Activated gamma-delta T cell treated with Interleukin-2 at 50 U/mL for 16 hours (primary cell): ENCODE data around the gene MXRA8.
"Not testable (repeated sequence)": the region's sequence is repeated elsewhere in the genome, so short reads cannot be mapped to it uniquely, and the experiment has no call there.

Source experiments
- DNase-seq: peaks from one replicate; pipeline ENCODE4 v3.0.0-alpha.2; 2020

The MXRA8 gene

GRCh38 chr1:1318777-1319645, 39.3 kb downstream of the MXRA8 start:
- DNase-seq: no peak

GRCh38 chr1:1318131-1318652, 40.2 kb downstream of the MXRA8 start:
- no peak for DNase-seq

- no peak for DNase-seq
Measured at GRCh38 chr1:1317420-1317819, 40.9 kb downstream of the MXRA8 start.

- not testable (repeated sequence) for DNase-seq
Measured at GRCh38 chr1:1316199-1316598, 42.2 kb downstream of the MXRA8 start.

GRCh38 chr1:1315435-1315954, 42.9 kb downstream of the MXRA8 start:
- DNase-seq: no peak

- DNase-seq: no peak
Measured at GRCh38 chr1:1314678-1315335, 43.5 kb downstream of the MXRA8 start.

GRCh38 chr1:1314237-1314586, 44.1 kb downstream of the MXRA8 start:
- DNase-seq: no peak

- no peak for DNase-seq
Measured at GRCh38 chr1:1313500-1314236, 44.7 kb downstream of the MXRA8 start.

GRCh38 chr1:1312450-1313314, 45.7 kb downstream of the MXRA8 start:
- DNase-seq: no peak

GRCh38 chr1:1311107-1312104, 46.9 kb downstream of the MXRA8 start:
- DNase-seq: no peak

- no peak for DNase-seq
Measured at GRCh38 chr1:1310476-1311053, 47.8 kb downstream of the MXRA8 start.

- no peak for DNase-seq
Measured at GRCh38 chr1:1310109-1310385, 48.3 kb downstream of the MXRA8 start.

GRCh38 chr1:1309251-1310108, 48.9 kb downstream of the MXRA8 start:
- no peak for DNase-seq

- DNase-seq: no peak
Measured at GRCh38 chr1:1308756-1309250, 49.6 kb downstream of the MXRA8 start.

GRCh38 chr1:1307923-1308755, 50.2 kb downstream of the MXRA8 start, which contains the start of the genes ACAP3 and PUSL1:
Gene ACAP3 (minus strand): TSS chr1:1307930. CDS start chr1:1307815, 115 bp downstream.
Gene PUSL1 (plus strand): TSS chr1:1308597. CDS start chr1:1308644, 47 bp downstream.
- peak; percentile 84 for DNase-seq

GRCh38 chr1:1307261-1307922, 51.0 kb downstream of the MXRA8 start:
- no peak for DNase-seq

- no peak for DNase-seq
Measured at GRCh38 chr1:1306661-1307260, 51.6 kb downstream of the MXRA8 start.
